OCI-LY7 (cell line): ENCODE measurements around the gene KNSTRN.
A peak's percentile ranks its signal among the peaks of the same experiment; 100 is the strongest.

Experiments used
- CTCF ChIP-seq: fragments of 200-600 bp; sonication (generic); conservative IDR thresholded peaks from 2 replicates; pipeline ENCODE4 v1.5.1; 2014; ENCODE audit warnings: mild to moderate bottlenecking, antibody characterized with exemption, low read length, moderate library complexity, mixed read lengths
- EZH2phosphoT487 ChIP-seq: fragments of 200-600 bp; sonication (generic); IDR thresholded peaks from 2 replicates; pipeline ENCODE4 v1.6.1; 2018; ENCODE audit warnings: low read depth, borderline replicate concordance, mild to moderate bottlenecking, mixed run types, antibody characterized with exemption, low read length, moderate library complexity, mixed read lengths

- peak; percentile 94 for TF ChIP-seq CTCF
- no peak for TF ChIP-seq EZH2phosphoT487
These were observed 44.4 kb upstream of the KNSTRN start for GRCh38 chr15:40338041-40338657.
